NCI-H187 (cell line): ENCODE measurements around the gene MMEL1.

Source experiments
- DNase-seq, 2 experiments: peaks; one replicate each; lab custom pipeline; 2025; lab: John Stamatoyannopoulos, UW

Gene MMEL1

DNA sequence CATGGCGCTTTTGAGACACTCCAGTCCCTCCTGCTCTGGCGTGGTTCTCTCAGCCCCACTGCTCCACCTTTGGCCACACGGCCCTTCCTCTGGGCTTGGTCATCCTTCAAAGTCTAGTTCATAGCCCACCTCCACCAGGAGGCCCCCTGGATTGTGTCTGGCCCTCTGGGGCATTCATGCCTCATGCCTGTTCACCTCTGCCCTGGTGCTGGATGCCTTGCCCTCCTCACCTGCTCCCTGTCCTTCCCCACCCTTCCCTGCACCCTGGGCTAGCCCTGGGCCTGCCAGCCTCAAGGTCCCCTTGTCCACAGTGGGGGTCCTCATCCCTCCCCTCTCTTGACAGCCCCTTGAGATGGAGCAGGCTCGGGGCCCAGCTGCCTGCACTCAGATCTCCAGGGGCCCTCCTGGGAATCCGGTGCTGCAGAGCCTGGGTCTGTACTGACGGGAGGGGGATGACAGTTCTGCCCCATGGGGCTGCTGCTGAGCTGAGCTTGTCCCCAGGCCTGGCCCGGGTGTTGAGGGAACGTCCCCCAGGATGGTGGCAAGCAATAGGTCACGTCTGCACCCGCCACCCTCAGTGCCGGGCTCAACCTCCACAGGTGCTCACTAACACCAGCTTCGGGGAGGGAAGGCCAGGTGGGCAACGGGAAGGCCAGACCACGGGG is 27.8 kb downstream of the MMEL1 start:
- DNase-seq, result no peak

GRCh38 chr1:2604156-2604843 is 28.5 kb downstream of the MMEL1 start:
- no peak for DNase-seq

GRCh38 chr1:2603521-2604155 is 29.2 kb downstream of the MMEL1 start:
- no peak for DNase-seq

DNA sequence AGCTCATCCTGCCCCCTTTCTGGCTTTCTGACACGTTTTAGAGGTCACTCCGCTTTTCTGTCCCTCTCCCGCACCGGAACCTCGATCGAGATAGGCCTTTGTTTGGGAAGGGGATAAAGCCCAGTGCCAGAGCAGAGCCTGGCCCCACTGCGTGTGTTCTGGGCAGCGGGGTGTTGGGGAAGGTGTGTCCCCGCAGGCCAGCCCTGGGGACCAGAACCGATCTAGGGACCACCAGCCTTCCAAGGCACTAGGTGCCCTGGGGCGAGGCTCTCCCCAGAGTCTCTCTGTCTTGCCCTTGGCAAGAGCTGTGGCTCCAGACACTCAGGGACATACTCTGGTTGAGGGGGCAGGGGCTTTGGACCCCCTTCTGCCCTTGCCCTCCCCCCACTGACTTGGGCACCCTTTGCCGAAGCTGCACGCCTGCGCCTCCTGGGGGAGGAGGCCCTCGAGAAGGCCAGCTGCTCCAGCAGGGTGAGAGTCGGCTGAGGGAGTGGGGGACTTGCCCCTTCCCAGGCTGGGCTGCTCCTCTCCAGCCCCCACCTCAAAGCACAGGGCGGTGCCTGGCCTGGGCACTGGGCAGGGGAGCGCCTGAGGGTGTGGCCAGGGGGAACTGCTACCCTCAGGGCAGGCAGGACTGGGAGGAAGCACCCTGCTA is 29.8 kb downstream of the MMEL1 start:
- DNase-seq, result no peak

- no peak for DNase-seq
Measured at GRCh38 chr1:2602311-2602835, 30.4 kb downstream of the MMEL1 start.

DNA sequence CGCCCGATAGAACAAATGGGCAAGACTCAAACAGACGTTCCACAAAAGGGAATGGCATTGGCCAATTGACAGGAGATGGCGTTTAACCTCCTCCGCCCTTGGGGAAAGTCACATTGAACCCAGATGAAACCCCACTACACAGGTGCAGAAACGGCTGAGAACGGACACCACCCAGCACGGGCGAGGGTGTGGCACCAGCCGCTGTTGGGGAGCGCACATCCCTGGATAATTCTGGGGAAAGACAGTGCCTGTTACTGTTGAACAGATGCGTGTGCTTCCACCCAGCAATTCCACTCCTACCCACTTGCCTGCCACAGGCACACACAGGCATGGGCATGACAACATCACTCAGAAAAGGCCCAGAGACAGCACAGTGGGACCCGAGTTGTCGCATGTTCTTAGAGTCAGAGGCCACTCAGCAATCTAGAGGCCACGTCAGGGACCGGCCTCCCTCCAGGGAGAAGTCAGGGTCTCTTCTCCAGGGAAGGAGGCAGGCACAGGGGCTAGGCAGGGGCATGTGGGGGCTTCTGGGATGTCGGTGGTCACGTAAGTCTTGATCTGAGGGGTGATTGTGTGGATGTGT is 31.0 kb downstream of the MMEL1 start:
- no peak for DNase-seq

GRCh38 chr1:2598329-2598931 is 34.4 kb downstream of the MMEL1 start:
- DNase-seq, result no peak

- DNase-seq, result no peak
Measured at GRCh38 chr1:2597441-2598328, 35.1 kb downstream of the MMEL1 start.

GRCh38 chr1:2596530-2597333 is 36.1 kb downstream of the MMEL1 start:
- no peak for DNase-seq

GRCh38 chr1:2595812-2596529 is 36.8 kb downstream of the MMEL1 start:
- DNase-seq, result no peak

DNA sequence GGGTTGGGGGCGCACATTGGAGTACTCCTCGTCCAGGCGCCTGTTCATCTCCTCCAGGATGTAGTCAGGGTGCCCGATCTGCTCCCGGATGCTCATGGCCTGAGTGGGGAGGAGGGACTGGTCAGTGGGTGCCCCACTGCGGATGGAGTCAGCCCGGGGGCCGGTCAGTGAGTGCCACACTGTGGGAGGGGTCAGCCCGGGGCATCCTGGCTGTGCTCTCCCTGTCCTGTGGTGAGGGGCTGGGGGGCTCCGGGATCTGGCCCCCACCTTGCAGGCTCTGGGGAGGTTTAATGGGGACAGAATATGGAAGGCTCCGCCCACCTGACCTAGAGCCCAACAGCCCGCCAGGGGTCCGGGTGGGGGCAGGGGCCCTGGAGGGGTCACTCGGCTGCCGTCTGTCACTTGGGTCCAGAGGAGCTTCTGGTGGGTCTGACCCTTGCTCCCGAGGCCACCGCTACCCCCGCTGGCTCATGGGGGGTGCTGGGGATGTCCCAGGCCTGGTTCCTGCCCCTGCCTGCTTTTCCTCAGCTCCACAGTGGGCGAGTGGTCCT is 37.5 kb downstream of the MMEL1 start:
- no peak for DNase-seq

- no peak for DNase-seq
Measured at GRCh38 chr1:2594641-2595131, 38.1 kb downstream of the MMEL1 start.

GRCh38 chr1:2594001-2594640 is 38.7 kb downstream of the MMEL1 start:
- DNase-seq, result no peak

GRCh38 chr1:2593251-2593878 is 39.5 kb downstream of the MMEL1 start:
- no peak for DNase-seq

DNA sequence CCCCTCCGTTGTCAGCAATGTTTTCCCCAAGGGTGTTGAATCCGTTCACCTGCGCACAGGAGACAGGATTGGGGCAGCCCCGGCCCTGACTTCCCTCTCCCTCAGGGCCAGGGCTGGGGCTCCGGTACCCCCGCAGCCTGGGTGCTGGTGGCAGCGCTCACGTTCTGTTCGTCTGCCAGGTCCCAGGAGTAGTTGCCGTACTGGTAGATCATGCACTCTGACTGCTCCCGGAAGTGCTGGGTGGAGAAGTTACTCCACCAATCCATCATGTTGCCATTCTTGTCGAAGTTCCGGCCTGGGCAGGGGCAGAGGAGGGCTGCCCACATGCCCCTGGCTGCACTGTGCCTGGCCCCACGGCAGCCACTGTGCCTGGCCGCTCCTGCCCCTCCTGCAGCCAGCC is 40.1 kb downstream of the MMEL1 start:
- DNase-seq, result no peak

- no peak for DNase-seq
Measured at GRCh38 chr1:2591581-2592261, 41.1 kb downstream of the MMEL1 start.

GRCh38 chr1:2591233-2591580 is 41.6 kb downstream of the MMEL1 start:
- no peak for DNase-seq
